K562 (cell line): Measurements from ENCODE around the gene POP5. TPM values are rescaled to one million over a fixed set of nuclear protein-coding genes. Genes with fewer than 3 reads are reported as not detected.

ENCODE experiments used
- EP400 ChIP-seq: fragments of 450-650 bp; IDR thresholded peaks from 2 replicates; pipeline ENCODE4 v1.6.1; 2017; ENCODE audit warnings: antibody characterized with exemption, mild to moderate bottlenecking, moderate library complexity
- FIP1L1 ChIP-seq: fragments of 200-400 bp; formaldehyde crosslinking; IDR thresholded peaks from 2 replicates; pipeline ENCODE4 v1.6.1; 2018; ENCODE audit warnings: mild to moderate bottlenecking, low read depth, low read length; ENCODE audit not compliant: poor library complexity, severe bottlenecking
- MEIS2 ChIP-seq: fragments of 450-650 bp; IDR thresholded peaks from 2 replicates; pipeline ENCODE4 v1.6.1; 2014; ENCODE audit warnings: mild to moderate bottlenecking; ENCODE audit not compliant: partially characterized antibody
- NCOA2 ChIP-seq, 2 experiments: fragments of 450-650 bp; IDR thresholded peaks; 2 replicates each; pipeline ENCODE4 v1.6.1; 2018; ENCODE audit warnings: mild to moderate bottlenecking in 2 of 2, moderate library complexity in 1 of 2; ENCODE audit not compliant: partially characterized antibody in 2 of 2
- OTX1 ChIP-seq: fragments of 450-650 bp; formaldehyde crosslinking; IDR thresholded peaks from 2 replicates; pipeline ENCODE4 v1.4.0; 2022; ENCODE audit warnings: mild to moderate bottlenecking
- POLR2G ChIP-seq: fragments of 200-400 bp; formaldehyde crosslinking; IDR thresholded peaks from 2 replicates; pipeline ENCODE4 v1.6.1; 2017; ENCODE audit warnings: low read depth, mild to moderate bottlenecking, antibody characterized with exemption, low read length, moderate library complexity
- RBM22 ChIP-seq: fragments of 200-400 bp; formaldehyde crosslinking; IDR thresholded peaks from 2 replicates; pipeline ENCODE4 v1.6.1; 2018; ENCODE audit warnings: low read length, low read depth; ENCODE audit not compliant: poor library complexity, severe bottlenecking
- RUNX1 ChIP-seq: sonication (generic); IDR thresholded peaks from 2 replicates; pipeline ENCODE4 v1.6.1; 2016; ENCODE audit warnings: antibody characterized with exemption, low read depth
- TRIM28 ChIP-seq: fragments of 450-650 bp; IDR thresholded peaks from 2 replicates; pipeline ENCODE4 v1.6.1; 2017
- polyA plus RNA-seq, 8 experiments: library from polyadenylated mRNA; depleted of rRNA in 4 of 8; stranded (reverse) in 5 of 8; unstranded in 3 of 8; fragments of >200 nt; fragmentation: Nextera tagmentation in 2 of 8; fragmentation: Illumina TruSeq in 1 of 8; extraction: Ambion mirVana in 2 of 8; extraction: Trizol in 1 of 8; gene quantifications; 2 replicates each; pipeline versions ENCODE4 v1.2.1 to v1.2.3, GENCODE V29; 2011 to 2014; ENCODE audit warnings: inconsistent platforms in 1 of 8, missing spikeins in 1 of 8
- total RNA-seq, 7 experiments: library from RNA; depleted of rRNA in 6 of 7; stranded (reverse); fragments of >200 nt in 6 of 7; fragmentation: Illumina TruSeq in 2 of 7; extraction: Trizol in 2 of 7; gene quantifications; 2 replicates each; pipeline versions ENCODE4 v1.2.1 to v1.2.3, GENCODE V29; 2011 to 2021; ENCODE audit warnings: low replicate concordance in 1 of 7
- TF ChIP-seq, protein P1 (sequence below), 3 experiments: fragments of 200-800 bp in 1 of 3; fragments of 250-450 bp in 1 of 3; fragments of 450-650 bp in 1 of 3; sonication (Bioruptor Pico) in 1 of 3; sonication (Bioruptor generic) in 1 of 3; formaldehyde crosslinking in 1 of 3; IDR thresholded peaks; 2 replicates each; pipeline versions ENCODE4 v1.6.1 to v1.8.0; 2016 to 2022; ENCODE audit warnings: mild to moderate bottlenecking in 2 of 3, missing genetic modification characterization in 2 of 3, missing compliant biosample characterization in 1 of 3, moderate library complexity in 1 of 3
- TF ChIP-seq, protein P2 (sequence below): sonication (generic); formaldehyde crosslinking; IDR thresholded peaks from 2 replicates; pipeline ENCODE4 v1.8.0; 2023; ENCODE audit warnings: mild to moderate bottlenecking, missing genetic modification reagents
- TF ChIP-seq, protein P3 (sequence below): fragments of 450-650 bp; IDR thresholded peaks from 2 replicates; pipeline ENCODE4 v1.6.1; 2016
- TF ChIP-seq, protein P4 (sequence below), 2 experiments: IDR thresholded peaks; 2 replicates each; pipeline ENCODE4 v1.6.1; 2011; ENCODE audit warnings: borderline replicate concordance in 1 of 2, control low read depth in 1 of 2, low read depth in 1 of 2, low read length in 1 of 2, mild to moderate bottlenecking in 1 of 2, mixed read lengths in 1 of 2, moderate library complexity in 1 of 2; ENCODE audit not compliant: insufficient read depth in 1 of 2, insufficient read length in 1 of 2, poor library complexity in 1 of 2, severe bottlenecking in 1 of 2; ENCODE audit errors: extremely low read depth in 1 of 2
- TF ChIP-seq, protein P5 (sequence below), 2 experiments: fragments of 250-450 bp in 1 of 2; fragments of 450-650 bp in 1 of 2; sonication (Bioruptor Pico) in 1 of 2; IDR thresholded peaks; 2 replicates each; pipeline versions ENCODE4 v1.6.1 to v1.8.0; 2016 to 2021; ENCODE audit warnings: mild to moderate bottlenecking in 2 of 2, moderate library complexity in 2 of 2, missing compliant biosample characterization in 1 of 2, missing genetic modification characterization in 1 of 2
- TF ChIP-seq, protein P6 (sequence below): sonication (generic); formaldehyde crosslinking; IDR thresholded peaks from 2 replicates; pipeline ENCODE4 v1.5.0; 2020; ENCODE audit warnings: missing genetic modification reagents

Gene POP5
- total and polyA plus RNA-seq, 9 of the 15 experiments (the other 6 are each of a cell fraction or from before 2014, with no cell fraction given): 57.5 to 253 (median 73.8) TPM

DNA sequence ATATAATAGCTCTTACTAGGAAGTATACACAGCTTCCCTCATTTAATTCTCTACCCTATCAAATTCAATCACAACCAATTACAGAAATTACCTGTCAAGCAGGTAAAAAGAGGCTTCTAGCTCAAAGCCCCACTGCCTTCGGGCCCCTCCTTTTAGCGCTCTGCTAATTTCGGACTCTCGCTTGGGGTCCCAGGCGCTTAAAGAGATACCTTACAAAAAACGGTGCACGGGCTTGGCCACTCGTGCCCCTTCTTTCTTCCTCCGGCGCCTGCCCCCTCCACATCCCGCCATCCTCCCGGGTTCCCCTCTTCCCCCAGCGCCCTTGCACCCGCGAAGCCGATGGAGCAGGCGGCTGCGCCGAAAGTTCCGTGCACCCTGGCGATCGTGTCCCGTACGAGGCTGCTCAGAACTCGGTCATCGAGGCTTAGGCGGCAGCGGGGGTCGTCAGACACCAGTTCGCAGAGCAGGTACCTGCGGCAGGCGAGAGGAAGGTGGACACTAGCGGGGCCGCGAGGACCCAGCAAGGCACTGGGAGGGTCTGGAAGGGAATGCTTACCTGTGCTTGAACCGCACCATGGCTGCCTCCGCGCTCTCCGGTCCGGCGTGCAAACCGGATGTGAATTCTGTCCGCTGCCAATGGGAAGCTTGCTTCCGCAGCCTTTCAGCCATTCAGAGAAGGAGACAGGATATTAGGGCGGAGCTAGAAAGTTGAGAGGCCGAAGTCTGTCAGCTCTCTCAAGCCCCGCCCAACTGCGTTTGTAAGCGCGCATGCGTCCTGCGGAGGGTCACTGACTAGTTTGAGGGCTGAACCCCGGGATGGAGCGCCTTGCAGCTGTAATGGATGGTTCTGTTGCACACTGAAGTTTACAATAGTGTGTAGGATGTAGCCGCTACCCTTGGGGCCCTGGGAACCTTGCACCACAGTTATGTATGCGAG, at the start of gene POP5 (continued):
- TF ChIP-seq, protein P1, sequence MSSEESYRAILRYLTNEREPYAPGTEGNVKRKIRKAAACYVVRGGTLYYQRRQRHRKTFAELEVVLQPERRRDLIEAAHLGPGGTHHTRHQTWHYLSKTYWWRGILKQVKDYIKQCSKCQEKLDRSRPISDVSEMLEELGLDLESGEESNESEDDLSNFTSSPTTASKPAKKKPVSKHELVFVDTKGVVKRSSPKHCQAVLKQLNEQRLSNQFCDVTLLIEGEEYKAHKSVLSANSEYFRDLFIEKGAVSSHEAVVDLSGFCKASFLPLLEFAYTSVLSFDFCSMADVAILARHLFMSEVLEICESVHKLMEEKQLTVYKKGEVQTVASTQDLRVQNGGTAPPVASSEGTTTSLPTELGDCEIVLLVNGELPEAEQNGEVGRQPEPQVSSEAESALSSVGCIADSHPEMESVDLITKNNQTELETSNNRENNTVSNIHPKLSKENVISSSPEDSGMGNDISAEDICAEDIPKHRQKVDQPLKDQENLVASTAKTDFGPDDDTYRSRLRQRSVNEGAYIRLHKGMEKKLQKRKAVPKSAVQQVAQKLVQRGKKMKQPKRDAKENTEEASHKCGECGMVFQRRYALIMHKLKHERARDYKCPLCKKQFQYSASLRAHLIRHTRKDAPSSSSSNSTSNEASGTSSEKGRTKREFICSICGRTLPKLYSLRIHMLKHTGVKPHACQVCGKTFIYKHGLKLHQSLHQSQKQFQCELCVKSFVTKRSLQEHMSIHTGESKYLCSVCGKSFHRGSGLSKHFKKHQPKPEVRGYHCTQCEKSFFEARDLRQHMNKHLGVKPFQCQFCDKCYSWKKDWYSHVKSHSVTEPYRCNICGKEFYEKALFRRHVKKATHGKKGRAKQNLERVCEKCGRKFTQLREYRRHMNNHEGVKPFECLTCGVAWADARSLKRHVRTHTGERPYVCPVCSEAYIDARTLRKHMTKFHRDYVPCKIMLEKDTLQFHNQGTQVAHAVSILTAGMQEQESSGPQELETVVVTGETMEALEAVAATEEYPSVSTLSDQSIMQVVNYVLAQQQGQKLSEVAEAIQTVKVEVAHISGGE (CRISPR knock-in tag; IDR thresholded peaks at IDR 0.05): peak in 1 of 3 experiments; percentile 83; a peak in 3 of 6 replicates
- TF ChIP-seq POLR2G (peak; percentile 94), OTX1 (CRISPR knock-in tag) (0 out of 2 replicates have a peak, but pooled peaks have one; percentile 7), TRIM28 (no peak), FIP1L1 (peak; percentile 54), RBM22 (peak; percentile 87), MEIS2 (peak; percentile 79), RUNX1 (0 out of 2 replicates have a peak, but pooled peaks have one; percentile 32), EP400 (peak; percentile 82), NCOA2 (IDR thresholded peaks at IDR 0.05; ENCODE audit: partially characterized antibody in 2 of 2) (no peak)
- TF ChIP-seq, protein P2, sequence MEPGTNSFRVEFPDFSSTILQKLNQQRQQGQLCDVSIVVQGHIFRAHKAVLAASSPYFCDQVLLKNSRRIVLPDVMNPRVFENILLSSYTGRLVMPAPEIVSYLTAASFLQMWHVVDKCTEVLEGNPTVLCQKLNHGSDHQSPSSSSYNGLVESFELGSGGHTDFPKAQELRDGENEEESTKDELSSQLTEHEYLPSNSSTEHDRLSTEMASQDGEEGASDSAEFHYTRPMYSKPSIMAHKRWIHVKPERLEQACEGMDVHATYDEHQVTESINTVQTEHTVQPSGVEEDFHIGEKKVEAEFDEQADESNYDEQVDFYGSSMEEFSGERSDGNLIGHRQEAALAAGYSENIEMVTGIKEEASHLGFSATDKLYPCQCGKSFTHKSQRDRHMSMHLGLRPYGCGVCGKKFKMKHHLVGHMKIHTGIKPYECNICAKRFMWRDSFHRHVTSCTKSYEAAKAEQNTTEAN (CRISPR knock-in tag): no peak
- TF ChIP-seq, protein P3, sequence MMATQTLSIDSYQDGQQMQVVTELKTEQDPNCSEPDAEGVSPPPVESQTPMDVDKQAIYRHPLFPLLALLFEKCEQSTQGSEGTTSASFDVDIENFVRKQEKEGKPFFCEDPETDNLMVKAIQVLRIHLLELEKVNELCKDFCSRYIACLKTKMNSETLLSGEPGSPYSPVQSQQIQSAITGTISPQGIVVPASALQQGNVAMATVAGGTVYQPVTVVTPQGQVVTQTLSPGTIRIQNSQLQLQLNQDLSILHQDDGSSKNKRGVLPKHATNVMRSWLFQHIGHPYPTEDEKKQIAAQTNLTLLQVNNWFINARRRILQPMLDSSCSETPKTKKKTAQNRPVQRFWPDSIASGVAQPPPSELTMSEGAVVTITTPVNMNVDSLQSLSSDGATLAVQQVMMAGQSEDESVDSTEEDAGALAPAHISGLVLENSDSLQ: peak; percentile 84
- TF ChIP-seq, protein P4, sequence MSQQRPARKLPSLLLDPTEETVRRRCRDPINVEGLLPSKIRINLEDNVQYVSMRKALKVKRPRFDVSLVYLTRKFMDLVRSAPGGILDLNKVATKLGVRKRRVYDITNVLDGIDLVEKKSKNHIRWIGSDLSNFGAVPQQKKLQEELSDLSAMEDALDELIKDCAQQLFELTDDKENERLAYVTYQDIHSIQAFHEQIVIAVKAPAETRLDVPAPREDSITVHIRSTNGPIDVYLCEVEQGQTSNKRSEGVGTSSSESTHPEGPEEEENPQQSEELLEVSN (IDR thresholded peaks at IDR 0.05; ENCODE audit: borderline replicate concordance in 1 of 2, extremely low read depth in 1 of 2, insufficient read depth in 1 of 2, insufficient read length in 1 of 2, low read depth in 1 of 2, low read length in 1 of 2, poor library complexity in 1 of 2, severe bottlenecking in 1 of 2): peak in 1 of 2 experiments; percentile 35
- TF ChIP-seq, protein P5, sequence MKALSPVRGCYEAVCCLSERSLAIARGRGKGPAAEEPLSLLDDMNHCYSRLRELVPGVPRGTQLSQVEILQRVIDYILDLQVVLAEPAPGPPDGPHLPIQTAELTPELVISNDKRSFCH (CRISPR knock-in tag; IDR thresholded peaks at IDR 0.05): no peak
- TF ChIP-seq, protein P5 (tag; IDR thresholded peaks at IDR 0.05): peak; percentile 60; the same call in 1 of the 2 replicates
- TF ChIP-seq, protein P6, sequence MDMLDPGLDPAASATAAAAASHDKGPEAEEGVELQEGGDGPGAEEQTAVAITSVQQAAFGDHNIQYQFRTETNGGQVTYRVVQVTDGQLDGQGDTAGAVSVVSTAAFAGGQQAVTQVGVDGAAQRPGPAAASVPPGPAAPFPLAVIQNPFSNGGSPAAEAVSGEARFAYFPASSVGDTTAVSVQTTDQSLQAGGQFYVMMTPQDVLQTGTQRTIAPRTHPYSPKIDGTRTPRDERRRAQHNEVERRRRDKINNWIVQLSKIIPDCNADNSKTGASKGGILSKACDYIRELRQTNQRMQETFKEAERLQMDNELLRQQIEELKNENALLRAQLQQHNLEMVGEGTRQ (CRISPR knock-in tag): no peak
